ENCODE data around the gene SHE. TPM values are rescaled to one million over a fixed set of nuclear protein-coding genes. Genes with fewer than 3 reads are reported as not detected.

SHE gene
- total RNA-seq, 1 experiment from 2014 or later = not detected

GRCh38 chr1:154442006-154442740, 60.0 kb downstream of the SHE start:
- H3K79me2 ChIP-seq (ENCODE audit: insufficient read depth, low read length) = no peaks in the 10 kb centered on the region
- H3K9ac ChIP-seq (ENCODE audit: low read length) = peak overlapping the region; percentile 20; the same call in 1 of the 2 replicates
- no peak overlapping the region for H3K27ac ChIP-seq (ENCODE audit: low read depth, low read length)
- BruUV-seq (replicated peaks) = no TSS peak
- TF ChIP-seq ATF3 (IDR thresholded peaks at IDR 0.05) = no peak
- no peak for TF ChIP-seq POLR2A (IDR thresholded peaks at IDR 0.05; ENCODE audit: borderline replicate concordance, extremely low read depth, insufficient read depth, insufficient read length)
- TF ChIP-seq FOSL1 (IDR thresholded peaks at IDR 0.05; ENCODE audit: low read depth) = no peak
- peak; percentile 53; the same call in 1 of the 2 replicates for TF ChIP-seq EGR1 (IDR thresholded peaks at IDR 0.05; ENCODE audit: low read depth)
- TF ChIP-seq ZBTB33 (IDR thresholded peaks at IDR 0.05; ENCODE audit: extremely low read depth, insufficient replicate concordance, low read length) = no peak
- no peak for TF ChIP-seq ZFX (IDR thresholded peaks at IDR 0.05)
- no peak for TF ChIP-seq JUND (IDR thresholded peaks at IDR 0.05)
- TF ChIP-seq EZH2phosphoT487 (IDR thresholded peaks at IDR 0.05; ENCODE audit: borderline replicate concordance) = no peak
- TF ChIP-seq RAD21 (IDR thresholded peaks at IDR 0.05; ENCODE audit: low read depth) = peak; percentile 63
- peak; percentile 39 to 79 (median 70); a peak in 5 of 6 replicates for TF ChIP-seq CTCF (IDR thresholded peaks at IDR 0.05 in 2 of 3, conservative IDR thresholded peaks at IDR 0.05 in 1 of 3; ENCODE audit: borderline replicate concordance in 1 of 3, insufficient read depth in 1 of 3, low read depth in 2 of 3, low read length in 2 of 3)
- no peaks in the 10 kb centered on the region for H4K20me1 ChIP-seq (ENCODE audit: insufficient read depth)
- ChIA-PET POLR2A (no interaction called here), RAD21 (ENCODE audit: low non-redundant PET in 1 of 2, low total read pairs in 2 of 2, uncharacterized antibody in 2 of 2, unreplicated experiment in 2 of 2) (interaction anchor here in 1 of 2 experiments (1.1 kb wide), 1 partner anchor 77 kb away, joined by 4 read pairs; no protein-coding TSS in a partner anchor), CTCF (interaction anchor here (1.1 to 1.6 kb wide), 3 partner anchors 11 to 22 kb away, joined by 3 to 4 read pairs (median 3); no protein-coding TSS in a partner anchor)
- peak overlapping the region; percentile 61 for H3K4me2 ChIP-seq (ENCODE audit: low read length)
- H2AFZ ChIP-seq (ENCODE audit: low read depth, low read length, poor library complexity, severe bottlenecking) = no peak overlapping the region
- no peaks in the 10 kb centered on the region for H3K9me2 ChIP-seq (ENCODE audit: insufficient read depth)
- H3K4me1 ChIP-seq (ENCODE audit: control insufficient read depth in 1 of 2, insufficient read depth in 2 of 2, low read length in 2 of 2) = peaks cover 17 to 38% of the 10 kb centered on the region in 2 experiments
- no peaks in the 10 kb centered on the region for H3K36me3 ChIP-seq (ENCODE audit: control insufficient read depth in 1 of 2, insufficient read depth in 2 of 2, low read length in 2 of 2)
- intact Hi-C loops (cut with micrococcal nuclease) = no loop called here
- H3K9me3 ChIP-seq (ENCODE audit: control insufficient read depth in 1 of 2, insufficient read depth in 1 of 2, low read depth in 1 of 2, low read length in 2 of 2) = no peaks in the 10 kb centered on the region
- DNase-seq (ENCODE audit: low read depth, low spot score) = no peak
- ATAC-seq = peak; percentile 80
- H3K4me3 ChIP-seq (replicated peaks in 1 of 2; ENCODE audit: low read depth in 1 of 2, low read length in 2 of 2) = peak overlapping the region in 1 of 2 experiments; percentile 2; a peak in 1 of 4 replicates
- H3K27me3 ChIP-seq (ENCODE audit: insufficient read depth, low read length) = no peaks in the 10 kb centered on the region
